Measurements from ENCODE around the gene GUCY2C. TPM values are rescaled to one million over a fixed set of nuclear protein-coding genes. Genes with fewer than 3 reads are reported as not detected.

GUCY2C gene
- total and polyA plus RNA-seq, 10 of the 15 experiments (the other 5 are each of a cell fraction or from before 2014, with no cell fraction given), result 0.08 to 0.60 (median 0.17) TPM

DNA sequence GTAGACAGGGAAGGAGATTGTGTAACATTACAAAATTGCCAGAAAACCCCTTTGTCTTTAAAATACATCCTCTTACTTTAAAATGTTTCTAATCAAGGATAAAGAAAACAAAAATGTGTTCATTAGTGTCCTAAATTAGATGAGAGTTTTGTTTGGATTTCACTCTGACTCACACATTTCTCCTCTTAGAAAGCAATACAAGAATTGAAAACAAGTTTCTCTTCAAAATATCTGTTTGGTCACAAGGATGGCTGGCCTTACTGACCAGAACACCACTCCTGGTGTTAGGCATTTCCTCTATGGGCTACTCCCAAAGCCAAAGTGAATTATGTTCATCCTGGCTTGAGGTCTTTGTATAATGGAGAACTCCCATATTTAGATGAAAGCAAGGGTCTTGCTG lies 6.4 kb downstream of the GUCY2C start (continued):
- TF ChIP-seq, protein P1, sequence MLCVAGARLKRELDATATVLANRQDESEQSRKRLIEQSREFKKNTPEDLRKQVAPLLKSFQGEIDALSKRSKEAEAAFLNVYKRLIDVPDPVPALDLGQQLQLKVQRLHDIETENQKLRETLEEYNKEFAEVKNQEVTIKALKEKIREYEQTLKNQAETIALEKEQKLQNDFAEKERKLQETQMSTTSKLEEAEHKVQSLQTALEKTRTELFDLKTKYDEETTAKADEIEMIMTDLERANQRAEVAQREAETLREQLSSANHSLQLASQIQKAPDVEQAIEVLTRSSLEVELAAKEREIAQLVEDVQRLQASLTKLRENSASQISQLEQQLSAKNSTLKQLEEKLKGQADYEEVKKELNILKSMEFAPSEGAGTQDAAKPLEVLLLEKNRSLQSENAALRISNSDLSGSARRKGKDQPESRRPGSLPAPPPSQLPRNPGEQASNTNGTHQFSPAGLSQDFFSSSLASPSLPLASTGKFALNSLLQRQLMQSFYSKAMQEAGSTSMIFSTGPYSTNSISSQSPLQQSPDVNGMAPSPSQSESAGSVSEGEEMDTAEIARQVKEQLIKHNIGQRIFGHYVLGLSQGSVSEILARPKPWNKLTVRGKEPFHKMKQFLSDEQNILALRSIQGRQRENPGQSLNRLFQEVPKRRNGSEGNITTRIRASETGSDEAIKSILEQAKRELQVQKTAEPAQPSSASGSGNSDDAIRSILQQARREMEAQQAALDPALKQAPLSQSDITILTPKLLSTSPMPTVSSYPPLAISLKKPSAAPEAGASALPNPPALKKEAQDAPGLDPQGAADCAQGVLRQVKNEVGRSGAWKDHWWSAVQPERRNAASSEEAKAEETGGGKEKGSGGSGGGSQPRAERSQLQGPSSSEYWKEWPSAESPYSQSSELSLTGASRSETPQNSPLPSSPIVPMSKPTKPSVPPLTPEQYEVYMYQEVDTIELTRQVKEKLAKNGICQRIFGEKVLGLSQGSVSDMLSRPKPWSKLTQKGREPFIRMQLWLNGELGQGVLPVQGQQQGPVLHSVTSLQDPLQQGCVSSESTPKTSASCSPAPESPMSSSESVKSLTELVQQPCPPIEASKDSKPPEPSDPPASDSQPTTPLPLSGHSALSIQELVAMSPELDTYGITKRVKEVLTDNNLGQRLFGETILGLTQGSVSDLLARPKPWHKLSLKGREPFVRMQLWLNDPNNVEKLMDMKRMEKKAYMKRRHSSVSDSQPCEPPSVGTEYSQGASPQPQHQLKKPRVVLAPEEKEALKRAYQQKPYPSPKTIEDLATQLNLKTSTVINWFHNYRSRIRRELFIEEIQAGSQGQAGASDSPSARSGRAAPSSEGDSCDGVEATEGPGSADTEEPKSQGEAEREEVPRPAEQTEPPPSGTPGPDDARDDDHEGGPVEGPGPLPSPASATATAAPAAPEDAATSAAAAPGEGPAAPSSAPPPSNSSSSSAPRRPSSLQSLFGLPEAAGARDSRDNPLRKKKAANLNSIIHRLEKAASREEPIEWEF (IDR thresholded peaks at IDR 0.05; ENCODE audit: insufficient replicate concordance, low read depth, low read length), result no peak
- TF ChIP-seq SIX5 (IDR thresholded peaks at IDR 0.05; ENCODE audit: low read depth, low read length, severe bottlenecking), result no peak
- 0 out of 2 replicates have a peak, but pooled peaks have one; percentile 40 for TF ChIP-seq MEF2A (IDR thresholded peaks at IDR 0.05; ENCODE audit: insufficient read depth, low read depth, low read length)
- TF ChIP-seq YBX1 (IDR thresholded peaks at IDR 0.05), result no peak
- 0 out of 4 replicates have a peak, but pooled peaks of 1 of the 2 experiments have one; percentile 22 for TF ChIP-seq EP300 (IDR thresholded peaks at IDR 0.05; ENCODE audit: borderline replicate concordance in 1 of 2, control insufficient read depth in 1 of 2, low read depth in 2 of 2, low read length in 2 of 2)
- TF ChIP-seq, protein P2, sequence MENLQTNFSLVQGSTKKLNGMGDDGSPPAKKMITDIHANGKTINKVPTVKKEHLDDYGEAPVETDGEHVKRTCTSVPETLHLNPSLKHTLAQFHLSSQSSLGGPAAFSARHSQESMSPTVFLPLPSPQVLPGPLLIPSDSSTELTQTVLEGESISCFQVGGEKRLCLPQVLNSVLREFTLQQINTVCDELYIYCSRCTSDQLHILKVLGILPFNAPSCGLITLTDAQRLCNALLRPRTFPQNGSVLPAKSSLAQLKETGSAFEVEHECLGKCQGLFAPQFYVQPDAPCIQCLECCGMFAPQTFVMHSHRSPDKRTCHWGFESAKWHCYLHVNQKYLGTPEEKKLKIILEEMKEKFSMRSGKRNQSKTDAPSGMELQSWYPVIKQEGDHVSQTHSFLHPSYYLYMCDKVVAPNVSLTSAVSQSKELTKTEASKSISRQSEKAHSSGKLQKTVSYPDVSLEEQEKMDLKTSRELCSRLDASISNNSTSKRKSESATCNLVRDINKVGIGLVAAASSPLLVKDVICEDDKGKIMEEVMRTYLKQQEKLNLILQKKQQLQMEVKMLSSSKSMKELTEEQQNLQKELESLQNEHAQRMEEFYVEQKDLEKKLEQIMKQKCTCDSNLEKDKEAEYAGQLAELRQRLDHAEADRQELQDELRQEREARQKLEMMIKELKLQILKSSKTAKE (IDR thresholded peaks at IDR 0.05; ENCODE audit: low read depth, poor library complexity, severe bottlenecking), result no peak
- no peak for TF ChIP-seq EZH2 (IDR thresholded peaks at IDR 0.05; ENCODE audit: borderline replicate concordance, control insufficient read depth, low read depth, low read length)

Measured in GM12878 (cell line).